Retina (tissue), 1 donor: ENCODE results near the gene ATP13A4.

Experiments
- DNase-seq: peaks from one replicate; pipeline ENCODE4 v3.0.0-alpha.2; 2016

Gene ATP13A4

DNA sequence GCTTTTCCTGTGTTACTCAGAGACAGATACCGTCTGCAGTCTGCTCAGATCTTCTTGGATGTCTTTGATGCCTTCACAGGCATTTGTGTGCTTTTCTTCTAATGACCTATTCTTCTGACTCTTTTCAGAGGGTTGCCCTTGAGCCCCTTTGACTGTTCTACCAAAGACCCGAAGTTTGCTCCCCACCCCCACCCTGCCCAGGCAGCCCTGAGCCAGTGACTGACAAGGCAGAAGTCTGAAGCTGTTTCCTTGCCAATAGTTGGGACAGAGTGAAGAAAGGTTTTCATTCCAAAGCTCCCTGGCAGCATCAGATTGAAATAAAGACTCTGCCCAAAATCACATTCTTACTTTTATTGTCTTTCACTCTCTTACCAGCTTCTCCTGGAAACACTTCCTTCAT lies 167.1 kb downstream of the ATP13A4 start:
- DNase-seq = peak; percentile 28

DNA sequence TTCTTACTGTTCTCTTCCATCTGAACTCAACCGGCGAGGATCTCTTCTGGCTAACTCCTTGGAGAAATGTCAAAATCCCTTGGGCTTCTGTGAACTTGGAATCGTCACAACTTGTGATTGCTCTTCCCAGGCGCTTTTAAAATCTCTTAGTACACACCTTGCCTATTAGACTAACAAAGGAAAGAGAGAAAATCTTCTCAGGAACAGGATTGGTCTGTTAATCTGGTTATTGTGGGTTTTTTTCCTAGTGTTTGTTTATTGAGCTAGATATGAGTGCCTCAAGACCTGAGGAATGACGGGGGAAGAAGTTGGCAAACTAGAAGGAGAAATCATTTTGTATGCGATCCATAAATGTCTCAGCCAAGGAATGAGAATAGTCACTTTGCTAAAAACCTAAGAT lies 176.0 kb downstream of the ATP13A4 start, which contains the start of gene ATP13A5:
Gene ATP13A5, minus strand, starts transcription at position 48 of the 400 bp plus-strand sequence. Its CDS starts 28 bp downstream, at position 20.
- no peak for DNase-seq

GRCh38 chr3:193377591-193377990 lies 177.1 kb downstream of the ATP13A4 start:
- DNase-seq = peak; percentile 34

GRCh38 chr3:193375614-193376013 lies 179.1 kb downstream of the ATP13A4 start:
- no peak for DNase-seq

- no peak for DNase-seq
These were observed 181.9 kb downstream of the ATP13A4 start for GRCh38 chr3:193372783-193373182.

- DNase-seq = no peak
These were observed 186.8 kb downstream of the ATP13A4 start for GRCh38 chr3:193367868-193368267.

DNA sequence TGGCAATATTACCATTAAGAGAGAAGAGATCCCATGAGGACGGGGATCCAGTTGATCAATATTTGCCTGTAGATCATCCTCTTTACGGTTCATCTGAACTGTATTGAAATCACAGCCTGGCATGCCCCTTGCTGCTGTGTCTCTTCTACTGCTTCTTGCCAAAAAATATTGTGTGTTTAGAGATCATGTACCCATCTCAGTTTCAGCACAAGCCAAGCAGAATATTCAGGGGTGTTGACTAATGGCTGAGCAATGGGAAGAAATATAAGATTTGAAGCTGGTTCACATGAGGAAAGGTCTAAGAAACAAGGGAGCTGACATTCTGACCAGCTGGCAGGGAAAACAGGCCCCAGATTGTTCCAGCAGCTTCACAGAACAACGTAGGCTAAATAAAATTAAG lies 197.4 kb downstream of the ATP13A4 start:
- DNase-seq = no peak

- no peak for DNase-seq
These were observed 200.3 kb downstream of the ATP13A4 start for GRCh38 chr3:193354423-193354822.
